ENCODE data around the gene RPL36. TPM values are rescaled to one million over a fixed set of nuclear protein-coding genes. Genes with fewer than 3 reads are reported as not detected.

Gene RPL36
- total and polyA plus RNA-seq, 9 of the 15 experiments (the other 6 are each of a cell fraction or from before 2014, with no cell fraction given) = 350 to 3,412 (median 1,507) TPM

DNA sequence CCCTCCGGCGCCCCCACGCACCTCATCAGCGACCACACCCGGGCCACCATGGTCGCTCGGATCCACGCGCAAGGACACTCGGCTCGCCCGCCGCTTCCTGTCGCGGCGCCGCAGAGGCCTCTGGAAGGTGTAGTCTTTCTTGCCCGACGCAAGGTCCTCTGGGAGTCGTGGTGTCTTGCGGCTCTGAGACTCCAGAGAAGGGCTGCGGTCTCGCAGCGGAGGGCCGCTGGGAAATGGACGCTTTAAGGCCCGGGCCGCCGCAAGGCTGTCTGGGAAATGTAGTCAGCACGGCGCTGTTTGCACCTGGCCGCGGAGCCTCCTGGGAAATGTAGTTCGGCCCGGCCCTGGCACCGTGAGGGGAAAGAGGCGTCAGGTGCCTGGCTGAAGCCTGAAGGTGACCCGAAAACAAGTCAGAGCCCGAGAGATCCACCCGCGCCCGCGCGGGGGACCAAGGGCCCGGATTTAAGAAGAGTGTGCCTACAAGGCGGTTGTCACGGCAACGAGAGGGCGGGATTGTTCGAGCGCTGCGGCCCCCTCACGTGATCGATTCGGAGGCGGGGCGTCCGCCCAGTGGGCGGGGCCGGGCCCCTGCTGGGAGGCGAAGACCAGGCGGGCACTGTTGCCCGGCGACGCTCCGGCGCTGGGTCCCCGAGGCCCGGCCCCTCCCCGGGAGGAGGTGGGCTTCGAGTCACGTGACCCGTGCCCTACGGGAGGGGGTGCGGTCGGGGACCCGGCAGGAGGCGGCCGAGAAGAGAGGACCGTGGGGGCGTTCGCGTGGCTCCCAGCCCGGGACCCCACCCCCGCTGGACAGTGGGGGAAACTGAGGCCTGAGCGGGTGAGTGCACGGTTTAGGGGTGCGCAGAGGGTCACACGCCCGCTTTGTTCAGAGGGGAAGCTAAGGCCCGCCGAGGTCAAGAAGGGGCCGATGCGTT is 9.4 kb upstream of the RPL36 start, which contains the start of the genes HSD11B1L and MICOS13 (continued):
- TF ChIP-seq SRF (CRISPR knock-in tag; IDR thresholded peaks at IDR 0.05) = peak in 1 of 2 experiments; percentile 65; a peak in 1 of 4 replicates
- TF ChIP-seq DIDO1 (tag; IDR thresholded peaks at IDR 0.05; ENCODE audit: low read depth) = 0 out of 2 replicates have a peak, but pooled peaks have one; percentile 18
- TF ChIP-seq, protein P1, sequence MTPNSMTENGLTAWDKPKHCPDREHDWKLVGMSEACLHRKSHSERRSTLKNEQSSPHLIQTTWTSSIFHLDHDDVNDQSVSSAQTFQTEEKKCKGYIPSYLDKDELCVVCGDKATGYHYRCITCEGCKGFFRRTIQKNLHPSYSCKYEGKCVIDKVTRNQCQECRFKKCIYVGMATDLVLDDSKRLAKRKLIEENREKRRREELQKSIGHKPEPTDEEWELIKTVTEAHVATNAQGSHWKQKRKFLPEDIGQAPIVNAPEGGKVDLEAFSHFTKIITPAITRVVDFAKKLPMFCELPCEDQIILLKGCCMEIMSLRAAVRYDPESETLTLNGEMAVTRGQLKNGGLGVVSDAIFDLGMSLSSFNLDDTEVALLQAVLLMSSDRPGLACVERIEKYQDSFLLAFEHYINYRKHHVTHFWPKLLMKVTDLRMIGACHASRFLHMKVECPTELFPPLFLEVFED (CRISPR knock-in tag; conservative IDR thresholded peaks at IDR 0.05) = peak; percentile 59; the same call in 1 of the 2 replicates
- peak; percentile 82 for TF ChIP-seq SP1 (CRISPR knock-in tag; IDR thresholded peaks at IDR 0.05)
- TF ChIP-seq, protein P2, sequence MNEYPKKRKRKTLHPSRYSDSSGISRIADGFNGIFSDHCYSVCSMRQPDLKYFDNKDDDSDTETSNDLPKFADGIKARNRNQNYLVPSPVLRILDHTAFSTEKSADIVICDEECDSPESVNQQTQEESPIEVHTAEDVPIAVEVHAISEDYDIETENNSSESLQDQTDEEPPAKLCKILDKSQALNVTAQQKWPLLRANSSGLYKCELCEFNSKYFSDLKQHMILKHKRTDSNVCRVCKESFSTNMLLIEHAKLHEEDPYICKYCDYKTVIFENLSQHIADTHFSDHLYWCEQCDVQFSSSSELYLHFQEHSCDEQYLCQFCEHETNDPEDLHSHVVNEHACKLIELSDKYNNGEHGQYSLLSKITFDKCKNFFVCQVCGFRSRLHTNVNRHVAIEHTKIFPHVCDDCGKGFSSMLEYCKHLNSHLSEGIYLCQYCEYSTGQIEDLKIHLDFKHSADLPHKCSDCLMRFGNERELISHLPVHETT (CRISPR knock-in tag; conservative IDR thresholded peaks at IDR 0.05 in 1 of 2, IDR thresholded peaks at IDR 0.05 in 1 of 2) = peak in 1 of 2 experiments; percentile 94; a peak in 2 of 4 replicates
- TF ChIP-seq SIN3A (IDR thresholded peaks at IDR 0.05; ENCODE audit: borderline replicate concordance in 2 of 2, control insufficient read depth in 1 of 2, low read depth in 2 of 2, low read length in 2 of 2) = peak; percentile 64 to 84; a peak in 2 of 4 replicates
- TF ChIP-seq CBFB (CRISPR knock-in tag; IDR thresholded peaks at IDR 0.05) = peak; percentile 29; the same call in 1 of the 2 replicates
- peak; percentile 59; the same call in 1 of the 2 replicates for TF ChIP-seq ZNF134 (CRISPR knock-in tag; conservative IDR thresholded peaks at IDR 0.05)
- TF ChIP-seq LCOR (CRISPR knock-in tag; IDR thresholded peaks at IDR 0.05) = 0 out of 2 replicates have a peak, but pooled peaks have one; percentile 53
- no peak for TF ChIP-seq RCOR1 (IDR thresholded peaks at IDR 0.05; ENCODE audit: borderline replicate concordance in 1 of 2, low read depth in 2 of 2, low read length in 2 of 2)
- TF ChIP-seq MTA1 (IDR thresholded peaks at IDR 0.05; ENCODE audit: borderline replicate concordance) = peak; percentile 96
- TF ChIP-seq, protein P3, sequence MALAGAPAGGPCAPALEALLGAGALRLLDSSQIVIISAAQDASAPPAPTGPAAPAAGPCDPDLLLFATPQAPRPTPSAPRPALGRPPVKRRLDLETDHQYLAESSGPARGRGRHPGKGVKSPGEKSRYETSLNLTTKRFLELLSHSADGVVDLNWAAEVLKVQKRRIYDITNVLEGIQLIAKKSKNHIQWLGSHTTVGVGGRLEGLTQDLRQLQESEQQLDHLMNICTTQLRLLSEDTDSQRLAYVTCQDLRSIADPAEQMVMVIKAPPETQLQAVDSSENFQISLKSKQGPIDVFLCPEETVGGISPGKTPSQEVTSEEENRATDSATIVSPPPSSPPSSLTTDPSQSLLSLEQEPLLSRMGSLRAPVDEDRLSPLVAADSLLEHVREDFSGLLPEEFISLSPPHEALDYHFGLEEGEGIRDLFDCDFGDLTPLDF (CRISPR knock-in tag; IDR thresholded peaks at IDR 0.05) = 0 out of 2 replicates have a peak, but pooled peaks have one; percentile 72
- TF ChIP-seq, protein P4, sequence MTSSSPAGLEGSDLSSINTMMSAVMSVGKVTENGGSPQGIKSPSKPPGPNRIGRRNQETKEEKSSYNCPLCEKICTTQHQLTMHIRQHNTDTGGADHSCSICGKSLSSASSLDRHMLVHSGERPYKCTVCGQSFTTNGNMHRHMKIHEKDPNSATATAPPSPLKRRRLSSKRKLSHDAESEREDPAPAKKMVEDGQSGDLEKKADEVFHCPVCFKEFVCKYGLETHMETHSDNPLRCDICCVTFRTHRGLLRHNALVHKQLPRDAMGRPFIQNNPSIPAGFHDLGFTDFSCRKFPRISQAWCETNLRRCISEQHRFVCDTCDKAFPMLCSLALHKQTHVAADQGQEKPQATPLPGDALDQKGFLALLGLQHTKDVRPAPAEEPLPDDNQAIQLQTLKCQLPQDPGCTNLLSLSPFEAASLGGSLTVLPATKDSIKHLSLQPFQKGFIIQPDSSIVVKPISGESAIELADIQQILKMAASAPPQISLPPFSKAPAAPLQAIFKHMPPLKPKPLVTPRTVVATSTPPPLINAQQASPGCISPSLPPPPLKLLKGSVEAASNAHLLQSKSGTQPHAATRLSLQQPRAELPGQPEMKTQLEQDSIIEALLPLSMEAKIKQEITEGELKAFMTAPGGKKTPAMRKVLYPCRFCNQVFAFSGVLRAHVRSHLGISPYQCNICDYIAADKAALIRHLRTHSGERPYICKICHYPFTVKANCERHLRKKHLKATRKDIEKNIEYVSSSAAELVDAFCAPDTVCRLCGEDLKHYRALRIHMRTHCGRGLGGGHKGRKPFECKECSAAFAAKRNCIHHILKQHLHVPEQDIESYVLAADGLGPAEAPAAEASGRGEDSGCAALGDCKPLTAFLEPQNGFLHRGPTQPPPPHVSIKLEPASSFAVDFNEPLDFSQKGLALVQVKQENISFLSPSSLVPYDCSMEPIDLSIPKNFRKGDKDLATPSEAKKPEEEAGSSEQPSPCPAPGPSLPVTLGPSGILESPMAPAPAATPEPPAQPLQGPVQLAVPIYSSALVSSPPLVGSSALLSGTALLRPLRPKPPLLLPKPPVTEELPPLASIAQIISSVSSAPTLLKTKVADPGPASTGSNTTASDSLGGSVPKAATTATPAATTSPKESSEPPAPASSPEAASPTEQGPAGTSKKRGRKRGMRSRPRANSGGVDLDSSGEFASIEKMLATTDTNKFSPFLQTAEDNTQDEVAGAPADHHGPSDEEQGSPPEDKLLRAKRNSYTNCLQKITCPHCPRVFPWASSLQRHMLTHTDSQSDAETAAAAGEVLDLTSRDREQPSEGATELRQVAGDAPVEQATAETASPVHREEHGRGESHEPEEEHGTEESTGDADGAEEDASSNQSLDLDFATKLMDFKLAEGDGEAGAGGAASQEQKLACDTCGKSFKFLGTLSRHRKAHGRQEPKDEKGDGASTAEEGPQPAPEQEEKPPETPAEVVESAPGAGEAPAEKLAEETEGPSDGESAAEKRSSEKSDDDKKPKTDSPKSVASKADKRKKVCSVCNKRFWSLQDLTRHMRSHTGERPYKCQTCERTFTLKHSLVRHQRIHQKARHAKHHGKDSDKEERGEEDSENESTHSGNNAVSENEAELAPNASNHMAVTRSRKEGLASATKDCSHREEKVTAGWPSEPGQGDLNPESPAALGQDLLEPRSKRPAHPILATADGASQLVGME (CRISPR knock-in tag; IDR thresholded peaks at IDR 0.05) = peak; percentile 65; the same call in 1 of the 2 replicates

All from K562 (cell line).